ENCODE data around the gene KCTD6. TPM values are rescaled to one million over a fixed set of nuclear protein-coding genes. Genes with fewer than 3 reads are reported as not detected.
A peak's percentile ranks its signal among the peaks of the same experiment; 100 is the strongest.

Gene KCTD6
- total and polyA plus RNA-seq, 2 experiments from 2014 or later, result 28.3 to 34.6 TPM

- Mint-ChIP-seq H3K9me3 (no peaks in the 10 kb centered on the region), H3K4me1 (peaks cover 17% of the 10 kb centered on the region), H3K27ac (no peak overlapping the region), H3K27me3 (ENCODE audit: insufficient read depth, low read depth, poor library complexity) (peaks cover 9% of the 10 kb centered on the region), H3K36me3 (ENCODE audit: low read depth) (no peaks in the 10 kb centered on the region), H3K4me3 (no peak overlapping the region)
- Histone ChIP-seq H3K27me3 (ENCODE audit: insufficient read depth) (no peaks in the 10 kb centered on the region), H2AFZ (peak overlapping the region; percentile 91), H4K20me1 (replicated peaks; ENCODE audit: insufficient read depth) (no peaks in the 10 kb centered on the region), H3K9me2 (ENCODE audit: insufficient read depth) (no peaks in the 10 kb centered on the region), H3K36me3 (ENCODE audit: insufficient read depth) (no peaks in the 10 kb centered on the region), H3K4me1 (ENCODE audit: insufficient read depth) (no peaks in the 10 kb centered on the region), H3K79me2 (replicated peaks; ENCODE audit: insufficient read depth) (no peaks in the 10 kb centered on the region), H3K4me2 (no peak overlapping the region), H3F3A (replicated peaks; ENCODE audit: low read depth) (no peaks in the 10 kb centered on the region), H3K4me3 (no peak overlapping the region), H3K27ac (ENCODE audit: low read depth) (no peak overlapping the region)
- peak; percentile 81 for DNase-seq (ENCODE audit: low spot score)
- ATAC-seq, result peak; percentile 71
- peak; percentile 87 to 95 for TF ChIP-seq CTCF (conservative IDR thresholded peaks at IDR 0.05; ENCODE audit: low read depth in 2 of 2)
- TF ChIP-seq ZNF331 (CRISPR knock-in tag; IDR thresholded peaks at IDR 0.05; ENCODE audit: low read depth), result no peak
Measured at GRCh38 chr3:58532794-58533220, 40.9 kb downstream of the KCTD6 start.

- Histone ChIP-seq H3K9me2 (ENCODE audit: insufficient read depth) (no peaks in the 10 kb centered on the region), H2AFZ (no peak overlapping the region), H3F3A (replicated peaks; ENCODE audit: low read depth) (no peaks in the 10 kb centered on the region), H4K20me1 (replicated peaks; ENCODE audit: insufficient read depth) (no peaks in the 10 kb centered on the region), H3K36me3 (ENCODE audit: insufficient read depth) (no peaks in the 10 kb centered on the region), H3K27me3 (ENCODE audit: insufficient read depth) (no peaks in the 10 kb centered on the region), H3K27ac (ENCODE audit: low read depth) (no peak overlapping the region), H3K4me2 (no peak overlapping the region), H3K4me3 (no peak overlapping the region), H3K79me2 (replicated peaks; ENCODE audit: insufficient read depth) (no peaks in the 10 kb centered on the region), H3K4me1 (ENCODE audit: insufficient read depth) (no peaks in the 10 kb centered on the region)
- peaks cover 7% of the 10 kb centered on the region for H3K27me3 Mint-ChIP-seq (ENCODE audit: insufficient read depth, low read depth, poor library complexity)
- peaks cover 17% of the 10 kb centered on the region for H3K4me1 Mint-ChIP-seq
- no peak for ATAC-seq
- no peak for DNase-seq (ENCODE audit: low spot score)
- no peaks in the 10 kb centered on the region for H3K9me3 Mint-ChIP-seq
- H3K27ac Mint-ChIP-seq, result no peak overlapping the region
- no peak overlapping the region for H3K4me3 Mint-ChIP-seq
- no peaks in the 10 kb centered on the region for H3K36me3 Mint-ChIP-seq (ENCODE audit: low read depth)
- TF ChIP-seq JUNB (IDR thresholded peaks at IDR 0.05; ENCODE audit: unreplicated experiment) (no peak), EZH2 (IDR thresholded peaks at IDR 0.05; ENCODE audit: low read depth, unreplicated experiment) (no peak), CREB1 (CRISPR knock-in tag; IDR thresholded peaks at IDR 0.05; ENCODE audit: low read depth) (no peak), REST (IDR thresholded peaks at IDR 0.05; ENCODE audit: unreplicated experiment) (no peak), STAT1 (IDR thresholded peaks at IDR 0.05; ENCODE audit: unreplicated experiment) (no peak), ZNF462 (CRISPR knock-in tag; IDR thresholded peaks at IDR 0.05) (no peak), ZNF114 (CRISPR knock-in tag; IDR thresholded peaks at IDR 0.05) (no peak)
Measured at GRCh38 chr3:58534592-58535494, 42.9 kb downstream of the KCTD6 start.
